HepG2 (cell line): ENCODE measurements around the gene CAPN11. TPM values are rescaled to one million over a fixed set of nuclear protein-coding genes. Genes with fewer than 3 reads are reported as not detected.
A peak's percentile ranks its signal among the peaks of the same experiment; 100 is the strongest.

Experiments used
- ADNP ChIP-seq: sonication (generic); formaldehyde crosslinking; IDR thresholded peaks from 2 replicates; pipeline ENCODE4 v1.4.0; 2020; ENCODE audit warnings: missing genetic modification reagents
- ASH2L ChIP-seq: fragments of 300-600, 200-600 bp; sonication (generic); IDR thresholded peaks from 2 replicates; pipeline ENCODE4 v1.7.0; 2017; ENCODE audit warnings: low read depth, mild to moderate bottlenecking, moderate library complexity, mixed read lengths, low read length; ENCODE audit not compliant: insufficient read length
- BRD4 ChIP-seq: sonication (generic); formaldehyde crosslinking; IDR thresholded peaks from 2 replicates; pipeline ENCODE4 v1.4.0; 2020; ENCODE audit warnings: missing genetic modification reagents
- FOXA3 ChIP-seq: IDR thresholded peaks from 2 replicates; pipeline ENCODE4 v1.6.1; 2016; ENCODE audit warnings: missing genetic modification reagents, missing compliant biosample characterization
- FOXP1 ChIP-seq, 2 experiments: fragments of 450-650 bp in 1 of 2; IDR thresholded peaks; 2 replicates each; pipeline ENCODE4 v1.6.1; 2017 to 2018; ENCODE audit warnings: antibody characterized with exemption in 1 of 2
- GATAD2A ChIP-seq: IDR thresholded peaks from 2 replicates; pipeline ENCODE4 v1.6.1; 2016
- HOMEZ ChIP-seq: IDR thresholded peaks from 2 replicates; pipeline ENCODE4 v1.6.1; 2016; ENCODE audit warnings: low read depth
- KDM3A ChIP-seq: IDR thresholded peaks from 2 replicates; pipeline ENCODE4 v1.6.1; 2018; ENCODE audit warnings: low read depth, missing compliant biosample characterization
- MLLT10 ChIP-seq: sonication (generic); formaldehyde crosslinking; IDR thresholded peaks from 2 replicates; pipeline ENCODE4 v1.4.0; 2020; ENCODE audit warnings: missing genetic modification reagents
- MLXIP ChIP-seq: sonication (generic); formaldehyde crosslinking; IDR thresholded peaks from 2 replicates; pipeline ENCODE4 v1.9.0; 2021; ENCODE audit warnings: missing genetic modification reagents, borderline replicate concordance
- PCBP1 ChIP-seq: fragments of 200-400 bp; formaldehyde crosslinking; IDR thresholded peaks from 2 replicates; pipeline ENCODE4 v1.6.1; 2017; ENCODE audit warnings: mild to moderate bottlenecking, low read depth, low read length, borderline replicate concordance
- PHF20 ChIP-seq: sonication (generic); formaldehyde crosslinking; IDR thresholded peaks from 2 replicates; pipeline ENCODE4 v1.5.0; 2020; ENCODE audit warnings: mild to moderate bottlenecking, missing genetic modification reagents
- SP5 ChIP-seq: IDR thresholded peaks from 2 replicates; pipeline ENCODE4 v1.6.1; 2016; ENCODE audit warnings: low read depth, borderline replicate concordance
- TBX2 ChIP-seq: sonication (generic); formaldehyde crosslinking; IDR thresholded peaks from 2 replicates; pipeline ENCODE4 v1.5.0; 2020; ENCODE audit warnings: missing genetic modification reagents, mild to moderate bottlenecking, borderline replicate concordance
- TEF ChIP-seq: sonication (generic); formaldehyde crosslinking; IDR thresholded peaks from 2 replicates; pipeline ENCODE4 v1.5.0; 2020; ENCODE audit warnings: missing genetic modification reagents
- ZBTB26 ChIP-seq: IDR thresholded peaks from 2 replicates; pipeline ENCODE4 v1.6.1; 2016; ENCODE audit warnings: missing compliant biosample characterization, missing genetic modification reagents, borderline replicate concordance
- ZBTB38 ChIP-seq: sonication (generic); formaldehyde crosslinking; IDR thresholded peaks from 2 replicates; pipeline ENCODE4 v1.5.1; 2020; ENCODE audit warnings: mild to moderate bottlenecking, missing genetic modification reagents
- ZBTB8A ChIP-seq: sonication (generic); formaldehyde crosslinking; IDR thresholded peaks from 2 replicates; pipeline ENCODE4 v1.4.0; 2020; ENCODE audit warnings: mild to moderate bottlenecking, low read depth, missing genetic modification reagents, borderline replicate concordance
- ZFP62 ChIP-seq: sonication (generic); formaldehyde crosslinking; IDR thresholded peaks from 2 replicates; pipeline ENCODE4 v1.4.0; 2020; ENCODE audit warnings: missing genetic modification reagents
- ZNF274 ChIP-seq: sonication (generic); formaldehyde crosslinking; IDR thresholded peaks from 2 replicates; pipeline ENCODE4 v1.5.1; 2020; ENCODE audit warnings: mild to moderate bottlenecking, missing genetic modification reagents
- ZNF337 ChIP-seq: sonication (generic); formaldehyde crosslinking; IDR thresholded peaks from 2 replicates; pipeline ENCODE4 v1.5.1; 2020; ENCODE audit warnings: missing genetic modification reagents, low read depth, mild to moderate bottlenecking, borderline replicate concordance
- ZNF34 ChIP-seq: sonication (generic); formaldehyde crosslinking; IDR thresholded peaks from 2 replicates; pipeline ENCODE4 v1.4.0; 2020; ENCODE audit warnings: mild to moderate bottlenecking, missing genetic modification reagents, borderline replicate concordance
- ZNF746 ChIP-seq: sonication (generic); formaldehyde crosslinking; IDR thresholded peaks from 2 replicates; pipeline ENCODE4 v1.8.0; 2022; ENCODE audit warnings: mild to moderate bottlenecking, missing genetic modification reagents
- ZNF891 ChIP-seq: sonication (generic); formaldehyde crosslinking; IDR thresholded peaks from 2 replicates; pipeline ENCODE4 v1.5.0; 2020; ENCODE audit warnings: mild to moderate bottlenecking, missing genetic modification reagents
- polyA plus RNA-seq, 8 experiments: library from polyadenylated mRNA; depleted of rRNA in 3 of 8; stranded (reverse) in 7 of 8; unstranded in 1 of 8; fragments of >200 nt; fragmentation: Illumina TruSeq in 4 of 8; extraction: Trizol in 4 of 8; gene quantifications; 2 replicates each; pipeline versions ENCODE4 v1.2.1 to v1.2.3, GENCODE V29; 2011 to 2016; ENCODE audit warnings: low read depth in 4 of 8, missing spikeins in 1 of 8, mixed read lengths in 1 of 8; ENCODE audit not compliant: insufficient read depth in 1 of 8
- total RNA-seq, 5 experiments: library from RNA; depleted of rRNA; stranded (reverse); fragments of >200 nt; fragmentation: Illumina TruSeq; extraction: Trizol; gene quantifications; 2 replicates each; pipeline ENCODE4 v1.2.3, GENCODE V29; 2016; ENCODE audit warnings: low read depth in 1 of 5

Gene CAPN11
- total and polyA plus RNA-seq, 2 of the 13 experiments (the other 11 are each of a cell fraction or from before 2014, with no cell fraction given) = 0.07 to 0.11 TPM

GRCh38 chr6:44219053-44219814, 60.6 kb downstream of the CAPN11 start (continued):
- TF ChIP-seq PHF20 = no peak; the same call in 1 of the 2 replicates
- peak; percentile 95 for TF ChIP-seq KDM3A (CRISPR knock-in tag)
- TF ChIP-seq HOMEZ = 0 out of 2 replicates have a peak, but pooled peaks have one; percentile 27
- TF ChIP-seq ZFP62 (CRISPR knock-in tag) = 0 out of 2 replicates have a peak, but pooled peaks have one; percentile 68
- TF ChIP-seq GATAD2A (CRISPR knock-in tag) = peak; percentile 30; the same call in 1 of the 2 replicates
- TF ChIP-seq MLLT10 (CRISPR knock-in tag) = no peak
- TF ChIP-seq ZNF337 (CRISPR knock-in tag) = peak; percentile 75; the same call in 1 of the 2 replicates
- no peak for TF ChIP-seq ADNP (CRISPR knock-in tag)
- TF ChIP-seq SP5 (CRISPR knock-in tag) = peak; percentile 76
- TF ChIP-seq TBX2 (CRISPR knock-in tag) = peak; percentile 60; the same call in 1 of the 2 replicates
- TF ChIP-seq ZNF746 = peak; percentile 65; the same call in 1 of the 2 replicates
- peak; percentile 46; the same call in 1 of the 2 replicates for TF ChIP-seq MLXIP (CRISPR knock-in tag)
- TF ChIP-seq FOXP1 (IDR thresholded peaks at IDR 0.05) = no peak
- no peak; the same call in 1 of the 2 replicates for TF ChIP-seq FOXP1 (CRISPR knock-in tag; IDR thresholded peaks at IDR 0.05)
- peak; percentile 37 for TF ChIP-seq ASH2L
- 0 out of 2 replicates have a peak, but pooled peaks have one; percentile 36 for TF ChIP-seq ZNF891 (CRISPR knock-in tag)
- TF ChIP-seq PCBP1 = no peak
- TF ChIP-seq FOXA3 (CRISPR knock-in tag) = peak; percentile 24; the same call in 1 of the 2 replicates
- TF ChIP-seq ZNF274 (CRISPR knock-in tag) = peak; percentile 87
- TF ChIP-seq TEF (CRISPR knock-in tag) = 0 out of 2 replicates have a peak, but pooled peaks have one; percentile 65
- peak; percentile 36; the same call in 1 of the 2 replicates for TF ChIP-seq ZBTB26
- peak; percentile 82; the same call in 1 of the 2 replicates for TF ChIP-seq ZBTB38 (CRISPR knock-in tag)
- TF ChIP-seq ZBTB8A (CRISPR knock-in tag) = no peak
- TF ChIP-seq ZNF34 (CRISPR knock-in tag) = 0 out of 2 replicates have a peak, but pooled peaks have one; percentile 63
- peak; percentile 48 for TF ChIP-seq BRD4 (CRISPR knock-in tag)
